GM10266 (cell line): Measurements from ENCODE around the gene EIF2AK3.

Source experiments
- DNase-seq: peaks from one replicate; pipeline ENCODE4 v3.0.0; 2012; ENCODE audit errors: extremely low spot score
- TF ChIP-seq, protein P1 (sequence below): IDR thresholded peaks from 2 replicates; pipeline ENCODE4 v1.5.1; 2012; ENCODE audit warnings: mild to moderate bottlenecking, low read depth; ENCODE audit not compliant: control insufficient read depth, insufficient read depth; ENCODE audit errors: missing control alignments

EIF2AK3 gene

DNA sequence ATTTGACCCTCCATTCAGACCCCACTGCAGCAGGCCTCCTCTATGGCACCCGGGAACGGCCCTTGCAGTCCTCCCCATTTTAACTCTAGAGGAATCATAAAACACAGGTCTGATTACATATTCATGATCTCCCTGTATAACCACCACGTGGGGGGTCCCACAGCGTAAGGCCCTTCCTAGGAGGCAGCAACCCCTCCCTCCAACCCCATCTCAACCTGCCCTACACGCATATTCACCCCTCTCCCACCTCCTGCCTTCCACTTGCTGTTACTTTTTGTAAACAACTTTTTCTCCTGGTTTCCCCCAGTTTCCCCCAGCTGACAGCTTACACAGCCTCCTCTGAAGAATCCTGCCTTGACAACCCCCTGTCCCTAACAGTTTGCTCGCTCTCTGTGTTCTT is 89.6 kb downstream of the EIF2AK3 start:
- no peak for DNase-seq
- TF ChIP-seq, protein P1, sequence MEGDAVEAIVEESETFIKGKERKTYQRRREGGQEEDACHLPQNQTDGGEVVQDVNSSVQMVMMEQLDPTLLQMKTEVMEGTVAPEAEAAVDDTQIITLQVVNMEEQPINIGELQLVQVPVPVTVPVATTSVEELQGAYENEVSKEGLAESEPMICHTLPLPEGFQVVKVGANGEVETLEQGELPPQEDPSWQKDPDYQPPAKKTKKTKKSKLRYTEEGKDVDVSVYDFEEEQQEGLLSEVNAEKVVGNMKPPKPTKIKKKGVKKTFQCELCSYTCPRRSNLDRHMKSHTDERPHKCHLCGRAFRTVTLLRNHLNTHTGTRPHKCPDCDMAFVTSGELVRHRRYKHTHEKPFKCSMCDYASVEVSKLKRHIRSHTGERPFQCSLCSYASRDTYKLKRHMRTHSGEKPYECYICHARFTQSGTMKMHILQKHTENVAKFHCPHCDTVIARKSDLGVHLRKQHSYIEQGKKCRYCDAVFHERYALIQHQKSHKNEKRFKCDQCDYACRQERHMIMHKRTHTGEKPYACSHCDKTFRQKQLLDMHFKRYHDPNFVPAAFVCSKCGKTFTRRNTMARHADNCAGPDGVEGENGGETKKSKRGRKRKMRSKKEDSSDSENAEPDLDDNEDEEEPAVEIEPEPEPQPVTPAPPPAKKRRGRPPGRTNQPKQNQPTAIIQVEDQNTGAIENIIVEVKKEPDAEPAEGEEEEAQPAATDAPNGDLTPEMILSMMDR, result no peak

DNA sequence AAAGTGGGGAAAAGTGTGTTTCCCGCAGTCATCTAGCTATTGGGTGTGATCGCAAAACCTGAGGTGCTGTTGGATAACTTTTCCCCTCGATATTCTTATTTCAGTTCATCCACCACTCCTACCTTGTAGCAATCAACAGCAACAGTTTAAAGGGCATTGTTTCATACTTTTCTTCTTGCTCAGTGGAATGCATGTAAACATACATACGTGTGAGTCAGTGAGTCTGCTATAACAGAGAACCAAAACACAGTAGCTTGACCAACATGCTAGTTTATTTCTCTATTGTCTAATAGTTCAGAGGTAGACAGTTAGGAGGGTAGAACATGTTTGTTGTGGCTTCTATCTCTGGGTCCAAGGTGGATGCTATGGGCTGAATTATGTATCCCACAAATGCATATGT is 97.2 kb downstream of the EIF2AK3 start:
- DNase-seq, result no peak
- TF ChIP-seq, protein P1, result no peak

- DNase-seq, result no peak
- TF ChIP-seq, protein P1, result no peak
Measured at GRCh38 chr2:88521445-88522073, 105.7 kb downstream of the EIF2AK3 start.

DNA sequence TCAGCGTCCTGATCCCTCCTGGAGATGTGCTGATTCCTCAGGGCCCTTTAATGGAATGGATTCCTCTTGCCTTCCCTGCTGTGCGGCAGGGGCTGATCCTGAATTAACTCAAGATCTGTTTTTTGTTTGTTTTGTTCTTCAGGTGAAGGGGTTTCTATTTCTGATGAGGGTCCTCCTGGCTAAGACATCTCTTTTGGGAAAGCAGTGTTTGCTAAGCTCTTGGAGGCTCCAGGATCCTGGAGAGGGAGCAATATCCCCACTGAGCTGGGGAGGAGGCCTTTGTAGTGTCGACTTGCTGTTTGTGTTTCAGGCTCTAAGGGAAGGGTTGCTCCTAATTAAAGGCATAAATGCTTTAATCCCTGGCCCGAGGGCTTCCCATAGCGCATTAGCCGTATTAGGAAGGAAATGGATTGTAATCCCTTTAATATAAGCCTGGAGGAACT is 109.5 kb downstream of the EIF2AK3 start:
- DNase-seq, result no peak
- TF ChIP-seq, protein P1, result no peak
